H1 (cell line): ENCODE measurements around the gene AUH. TPM values are rescaled to one million over a fixed set of nuclear protein-coding genes. Genes with fewer than 3 reads are reported as not detected.

Experiments
- CTCF ChIA-PET: fragments of 300-600 bp; sonication (Branson Sonifier 250); formaldehyde crosslinking; loops from one replicate; lab custom pipeline; 2021; ENCODE audit not compliant: partially characterized antibody; lab: Charles Lee
- POLR2A ChIA-PET: fragments of 300-600 bp; sonication (Branson Sonifier 250); formaldehyde crosslinking; loops from one replicate; lab custom pipeline; 2021; ENCODE audit warnings: inconsistent platforms; ENCODE audit not compliant: partially characterized antibody; lab: Charles Lee
- DNase-seq, 2 experiments: peaks; one replicate each; pipeline versions ENCODE4 v3.0.0 to v3.0.0-alpha.2; 2010 to 2022; ENCODE audit warnings: low spot score in 2 of 2, low read depth in 1 of 2, mixed read lengths in 1 of 2
- FAIRE-seq: peaks from 2 replicates; lab custom pipeline; 2011; peaks lifted over from hg19 to GRCh38; lab: Jason Lieb, UNC
- H2AFZ ChIP-seq: 2 replicates; pipeline ENCODE4 v1.8.1; 2012; ENCODE audit warnings: low read length, inconsistent platforms
- H2AK5ac ChIP-seq: 2 replicates; pipeline ENCODE4 v1.6.1; 2013; ENCODE audit warnings: low read depth, low read length
- H2BK120ac ChIP-seq: replicated peaks from 2 replicates; pipeline ENCODE3; 2013; ENCODE audit warnings: low read depth, low read length, inconsistent platforms
- H2BK12ac ChIP-seq: 2 replicates; pipeline ENCODE4 v1.6.1; 2013; ENCODE audit warnings: low read depth, low read length
- H2BK15ac ChIP-seq: 2 replicates; pipeline ENCODE4 v1.6.1; 2013; ENCODE audit warnings: low read length
- H2BK20ac ChIP-seq: 2 replicates; pipeline ENCODE4 v1.6.1; 2013; ENCODE audit warnings: low read length
- H2BK5ac ChIP-seq: 2 replicates; pipeline ENCODE4 v1.6.1; 2013; ENCODE audit warnings: low read depth, low read length
- H3K14ac ChIP-seq: 2 replicates; pipeline ENCODE4 v1.6.1; 2013; ENCODE audit warnings: inconsistent platforms; ENCODE audit not compliant: insufficient read length
- H3K18ac ChIP-seq: 2 replicates; pipeline ENCODE4 v1.6.1; 2013; ENCODE audit warnings: low read length; ENCODE audit errors: extremely low read depth
- H3K23ac ChIP-seq: 2 replicates; pipeline ENCODE4 v1.6.1; 2013; ENCODE audit warnings: inconsistent platforms; ENCODE audit not compliant: insufficient read length
- H3K23me2 ChIP-seq: 2 replicates; pipeline ENCODE4 v1.6.1; 2013; ENCODE audit warnings: low read depth, low read length
- H3K27ac ChIP-seq: 2 replicates; pipeline ENCODE4 v1.6.1; 2011; ENCODE audit warnings: low read depth, low read length, inconsistent platforms
- H3K27me3 ChIP-seq, 4 experiments: replicated peaks in 1 of 4; 1 replicate in 1 of 4; 2 replicates in 3 of 4; pipeline versions ENCODE4 v1.6.1 to v1.8.1; 2011 to 2013; ENCODE audit warnings: low read length in 3 of 4, mild to moderate bottlenecking in 3 of 4, inconsistent platforms in 2 of 4, mixed read lengths in 2 of 4, moderate library complexity in 1 of 4; ENCODE audit not compliant: control insufficient read depth in 3 of 4, insufficient read depth in 3 of 4; ENCODE audit errors: extremely low read depth in 1 of 4
- H3K36me3 ChIP-seq, 4 experiments: 2 replicates each; pipeline versions ENCODE4 v1.6.1 to v1.8.1; 2011 to 2013; ENCODE audit warnings: mild to moderate bottlenecking in 4 of 4, low read length in 3 of 4, moderate library complexity in 2 of 4, control low read depth in 1 of 4, inconsistent platforms in 1 of 4; ENCODE audit not compliant: insufficient read depth in 4 of 4, control insufficient read depth in 2 of 4
- H3K4ac ChIP-seq: replicated peaks from 2 replicates; pipeline ENCODE3; 2013; ENCODE audit warnings: low read length, low read depth, mixed read lengths, inconsistent platforms; ENCODE audit not compliant: insufficient read length
- H3K4me1 ChIP-seq, 4 experiments: replicated peaks in 1 of 4; 1 replicate in 1 of 4; 2 replicates in 3 of 4; pipeline versions ENCODE4 v1.6.1 to v1.8.1; 2011 to 2013; ENCODE audit warnings: low read length in 3 of 4, inconsistent platforms in 2 of 4, mixed read lengths in 1 of 4; ENCODE audit not compliant: insufficient read depth in 4 of 4, control insufficient read depth in 3 of 4
- H3K4me2 ChIP-seq, 2 experiments: 2 replicates each; pipeline versions ENCODE4 v1.6.1 to v1.8.1; 2011 to 2013; ENCODE audit warnings: low read depth in 2 of 2, low read length in 2 of 2, control low read depth in 1 of 2, inconsistent platforms in 1 of 2, mild to moderate bottlenecking in 1 of 2; ENCODE audit not compliant: insufficient read depth in 1 of 2
- H3K4me3 ChIP-seq, 4 experiments: fragments of 200-600, 300-600 bp in 1 of 4; sonication (generic), shearing (Covaris generic), sonication (Bioruptor Twin) in 1 of 4; 2 replicates each; pipeline versions ENCODE4 v1.5.1 to v1.8.1; 2011 to 2016; ENCODE audit warnings: low read length in 4 of 4, low read depth in 3 of 4, control low read depth in 2 of 4, inconsistent platforms in 2 of 4, mild to moderate bottlenecking in 2 of 4, mixed read lengths in 1 of 4, moderate library complexity in 1 of 4; ENCODE audit not compliant: insufficient read depth in 2 of 4; ENCODE audit errors: extremely low read depth in 1 of 4
- H3K56ac ChIP-seq: replicated peaks from 2 replicates; pipeline ENCODE3; 2013; ENCODE audit warnings: low read depth, mild to moderate bottlenecking, mixed read lengths, low read length, inconsistent platforms; ENCODE audit not compliant: insufficient read length
- H3K79me1 ChIP-seq: 2 replicates; pipeline ENCODE4 v1.6.1; 2013; ENCODE audit warnings: low read depth, low read length, control low read depth
- H3K79me2 ChIP-seq, 2 experiments: 2 replicates each; pipeline versions ENCODE4 v1.6.1 to v1.8.1; 2012 to 2013; ENCODE audit warnings: low read length in 2 of 2, mild to moderate bottlenecking in 2 of 2, inconsistent platforms in 1 of 2; ENCODE audit not compliant: insufficient read depth in 2 of 2, control insufficient read depth in 1 of 2
- H3K9ac ChIP-seq, 4 experiments: replicated peaks in 1 of 4; 1 replicate in 1 of 4; 2 replicates in 3 of 4; pipeline versions ENCODE4 v1.6.1 to v1.8.1; 2011 to 2013; ENCODE audit warnings: low read depth in 3 of 4, low read length in 3 of 4, control low read depth in 2 of 4, mild to moderate bottlenecking in 2 of 4, moderate library complexity in 2 of 4, inconsistent platforms in 1 of 4; ENCODE audit errors: extremely low read depth in 1 of 4
- H3K9me3 ChIP-seq, 2 experiments: 2 replicates each; pipeline versions ENCODE4 v1.6.1 to v1.8.1; 2012 to 2013; ENCODE audit warnings: mild to moderate bottlenecking in 2 of 2, moderate library complexity in 2 of 2, control low read depth in 1 of 2, inconsistent platforms in 1 of 2, low read depth in 1 of 2, low read length in 1 of 2, mixed read lengths in 1 of 2; ENCODE audit not compliant: insufficient read depth in 2 of 2
- H4K20me1 ChIP-seq, 2 experiments: replicated peaks in 1 of 2; 2 replicates each; pipeline versions ENCODE3 to v1.8.1; 2011 to 2013; ENCODE audit warnings: inconsistent platforms in 2 of 2, low read length in 2 of 2, mild to moderate bottlenecking in 1 of 2; ENCODE audit not compliant: insufficient read depth in 2 of 2, control insufficient read depth in 1 of 2
- H4K5ac ChIP-seq: 2 replicates; pipeline ENCODE4 v1.6.1; 2013; ENCODE audit warnings: low read length, low read depth, mixed read lengths, inconsistent platforms; ENCODE audit not compliant: insufficient read length
- H4K8ac ChIP-seq: 2 replicates; pipeline ENCODE4 v1.8.0; 2013; ENCODE audit warnings: mild to moderate bottlenecking, moderate library complexity, low read length, inconsistent platforms; ENCODE audit not compliant: insufficient read depth; ENCODE audit errors: extremely low read depth
- H4K91ac ChIP-seq: replicated peaks from 2 replicates; pipeline ENCODE3; 2013; ENCODE audit warnings: low read length, mixed read lengths, inconsistent platforms; ENCODE audit not compliant: insufficient read length
- CBX8 ChIP-seq: fragments of 300-800, 300-1000 bp; sonication (generic); IDR thresholded peaks from 2 replicates; pipeline ENCODE4 v1.7.1; 2016; ENCODE audit warnings: low read depth, low read length, borderline replicate concordance
- CHD1 ChIP-seq: IDR thresholded peaks from 2 replicates; pipeline ENCODE4 v1.6.1; 2012; ENCODE audit warnings: low read depth, low read length, improper control_type of control experiment
- CTBP2 ChIP-seq: IDR thresholded peaks from 2 replicates; pipeline ENCODE4 v1.7.0; 2011; ENCODE audit warnings: borderline replicate concordance, mild to moderate bottlenecking, moderate library complexity, mixed read lengths, low read length; ENCODE audit not compliant: insufficient read depth, insufficient read length
- E2F6 ChIP-seq: IDR thresholded peaks from 2 replicates; pipeline ENCODE4 v1.6.1; 2012; ENCODE audit warnings: inconsistent platforms
- GTF2F1 ChIP-seq: IDR thresholded peaks from 2 replicates; pipeline ENCODE4 v1.6.1; 2012; ENCODE audit warnings: low read depth, low read length, improper control_type of control experiment, borderline replicate concordance
- KDM5A ChIP-seq: fragments of 200-600 bp; IDR thresholded peaks from 2 replicates; pipeline ENCODE4 v1.7.1; 2012; ENCODE audit warnings: mild to moderate bottlenecking, low read length, inconsistent platforms, mixed read lengths
- NRF1 ChIP-seq: IDR thresholded peaks from 2 replicates; pipeline ENCODE4 v1.6.1; 2011; ENCODE audit warnings: mild to moderate bottlenecking, low read depth, low read length, improper control_type of control experiment
- USF2 ChIP-seq: IDR thresholded peaks from 2 replicates; pipeline ENCODE4 v1.6.1; 2011; ENCODE audit warnings: low read length, improper control_type of control experiment
- WGBS, 2 experiments: shearing (Covaris generic) in 1 of 2; methylation state at CpG; one replicate each; pipeline versions ENCODE4 v1.1.6 to v1.1.7; 2013 to 2015; ENCODE audit warnings: low lambda C conversion rate in 2 of 2, mixed read lengths in 2 of 2, inconsistent platforms in 1 of 2, low coverage in 1 of 2, missing lambda C conversion rate in 1 of 2; ENCODE audit not compliant: insufficient replicate concordance in 2 of 2, insufficient coverage in 1 of 2, insufficient read length in 1 of 2; ENCODE audit errors: extremely low coverage in 1 of 2, missing lambda C conversion rate in 1 of 2; 5-methylcytosine and 5-hydroxymethylcytosine counted together
- polyA plus RNA-seq, 7 experiments: library from polyadenylated mRNA; depleted of rRNA in 3 of 7; stranded (reverse) in 5 of 7; unstranded in 2 of 7; fragments of >200 nt in 5 of 7; fragments of 200-250 nt in 2 of 7; gene quantifications; 1 replicate in 5 of 7; 2 replicates in 1 of 7; 4 replicates in 1 of 7; pipeline versions ENCODE4 v1.2.1 to v1.2.3, GENCODE V29; 2011 to 2013; ENCODE audit warnings: missing spikeins in 2 of 7, mixed read lengths in 2 of 7
- total RNA-seq: library from RNA; stranded (reverse); fragmentation: NEBNext Ultra II Directional; extraction: Animal tissue kit (Norgen Biotek cat#: 25700); gene quantifications from 2 replicates; pipeline ENCODE4 v1.2.1, GENCODE V29; 2021

The AUH gene
- total and polyA plus RNA-seq, 2 of the 8 experiments (the other 6 are each of a cell fraction or from before 2014, with no cell fraction given), result 5.8 to 21.9 TPM

- POLR2A ChIA-PET, result no interaction called here
These were observed 34.1 kb upstream of the AUH start for GRCh38 chr9:91395553-91396471.

More at GRCh38 chr9:91395553-91396471, 34.1 kb upstream of the AUH start:
- Histone ChIP-seq H3K4me3 (no peak overlapping the region), H2BK15ac (no peak overlapping the region), H3K79me1 (no peaks in the 10 kb centered on the region), H3K79me2 (no peaks in the 10 kb centered on the region), H3K9me3 (no peaks in the 10 kb centered on the region), H4K91ac (no peak overlapping the region), H3K9ac (no peak overlapping the region), H3K36me3 (no peaks in the 10 kb centered on the region; a peak in 1 of 8 replicates), H2AK5ac (no peak overlapping the region), H3K18ac (no peak overlapping the region), H3K4me1 (no peaks in the 10 kb centered on the region), H4K5ac (no peak overlapping the region), H3K23ac (no peak overlapping the region), H2BK20ac (no peak overlapping the region), H4K20me1 (no peaks in the 10 kb centered on the region), H3K27ac (no peak overlapping the region), H3K27me3 (no peaks in the 10 kb centered on the region), H3K14ac (no peak overlapping the region), H3K4ac (no peak overlapping the region), H2BK12ac (no peak overlapping the region), H3K56ac (no peak overlapping the region)
- no peak for FAIRE-seq
- 91% methylated on average over 7 of the region's 7 CpGs; no CpG with 5 or more reads in 1 of the 2 experiments for WGBS, 2 experiments
- CTCF ChIA-PET, result no interaction called here
- TF ChIP-seq CTBP2, result no peak
- no peak for TF ChIP-seq E2F6
- TF ChIP-seq USF2, result no peak
- no peak for TF ChIP-seq GTF2F1
- TF ChIP-seq KDM5A, result no peak
- TF ChIP-seq CBX8, result no peak
- no peak for TF ChIP-seq NRF1
- no peak for TF ChIP-seq CHD1
- TF ChIP-seq, all 59 proteins: peak for 0
- Histone ChIP-seq H3K23me2 (no peaks in the 10 kb centered on the region), H2BK120ac (no peak overlapping the region), H3K4me2 (no peak overlapping the region), H2AFZ (no peak overlapping the region), H4K8ac (no peak overlapping the region), H2BK5ac (no peak overlapping the region)
- DNase-seq, result no peak
